Myocyte (in vitro differentiated cells): ENCODE data around the gene PRR18. TPM values are rescaled to one million over a fixed set of nuclear protein-coding genes. Genes with fewer than 3 reads are reported as not detected.
"Not testable (repeated sequence)": the region's sequence is repeated elsewhere in the genome, so short reads cannot be mapped to it uniquely, and the experiment has no call there.

Source experiments
- DNase-seq: peaks from one replicate; pipeline ENCODE4 v3.0.0-alpha.2; 2012; ENCODE audit warnings: low read depth
- polyA plus RNA-seq: library from polyadenylated mRNA; unstranded; fragments of >200 nt; gene quantifications from one replicate; pipeline ENCODE4 v1.2.1, GENCODE V29; 2012; ENCODE audit warnings: missing spikeins
- total RNA-seq: library from RNA; depleted of rRNA; stranded (reverse); fragments of >200 nt; gene quantifications from 2 replicates; pipeline ENCODE4 v1.2.3, GENCODE V29; 2014

PRR18 gene
- total RNA-seq = 0.21 TPM in 1 of 2 replicates, not detected in the other
- not detected for polyA plus RNA-seq

GRCh38 chr6:166308033-166308768, at the start of gene PRR18:
Gene PRR18, minus strand, starts transcription at chr6:166308392. Its CDS starts 250 bp downstream, at chr6:166308142.
- no peak for DNase-seq

- no peak for DNase-seq
Observed at GRCh38 chr6:166355552-166355951, 47.4 kb upstream of the PRR18 start.

GRCh38 chr6:166354965-166355364, 46.8 kb upstream of the PRR18 start:
- DNase-seq = no peak

GRCh38 chr6:166354143-166354542, 46.0 kb upstream of the PRR18 start:
- no peak for DNase-seq

GRCh38 chr6:166353507-166353906, 45.3 kb upstream of the PRR18 start:
- DNase-seq = no peak

GRCh38 chr6:166352923-166353322, 44.7 kb upstream of the PRR18 start:
- no peak for DNase-seq

- DNase-seq = peak; percentile 35
Observed at GRCh38 chr6:166351715-166352285, 43.6 kb upstream of the PRR18 start.

GRCh38 chr6:166348305-166348949, 40.2 kb upstream of the PRR18 start:
- DNase-seq = no peak

GRCh38 chr6:166346965-166347364, 38.8 kb upstream of the PRR18 start:
- DNase-seq = no peak

- no peak for DNase-seq
Observed at GRCh38 chr6:166346449-166346848, 38.3 kb upstream of the PRR18 start.

GRCh38 chr6:166345672-166346071, 37.5 kb upstream of the PRR18 start:
- not testable (repeated sequence) for DNase-seq

GRCh38 chr6:166344921-166345320, 36.7 kb upstream of the PRR18 start:
- DNase-seq = not testable (repeated sequence)

GRCh38 chr6:166344240-166344639, 36.0 kb upstream of the PRR18 start:
- DNase-seq = no peak

GRCh38 chr6:166343150-166343487, 34.9 kb upstream of the PRR18 start:
- no peak for DNase-seq

GRCh38 chr6:166342349-166343149, 34.4 kb upstream of the PRR18 start, which contains the start of gene SFT2D1:
Gene SFT2D1, minus strand, starts transcription at chr6:166342545. Its CDS starts 64 bp downstream, at chr6:166342481.
- DNase-seq = peak; percentile 87

- DNase-seq = peak; percentile 22
Observed at GRCh38 chr6:166341977-166342348, 33.8 kb upstream of the PRR18 start.

- no peak for DNase-seq
Observed at GRCh38 chr6:166341464-166341863, 33.3 kb upstream of the PRR18 start.

- DNase-seq = no peak
Observed at GRCh38 chr6:166338854-166339253, 30.7 kb upstream of the PRR18 start.

GRCh38 chr6:166336847-166337246, 28.7 kb upstream of the PRR18 start:
- DNase-seq = peak; percentile 28

- no peak for DNase-seq
Observed at GRCh38 chr6:166335378-166336302, 27.4 kb upstream of the PRR18 start.
